Common myeloid progenitor, CD34-positive (primary cell): ENCODE data around the gene PPP2R2B.

Experiments used
- CTCF ChIA-PET: fragments of 350-600 bp; sonication (Branson Sonifier 250); formaldehyde crosslinking; loops from one replicate; lab custom pipeline; 2021; ENCODE audit warnings: antibody characterized with exemption; lab: Charles Lee
- POLR2A ChIA-PET: fragments of 350-600 bp; sonication (Branson Sonifier 250); formaldehyde crosslinking; loops from one replicate; lab custom pipeline; 2021; ENCODE audit warnings: antibody characterized with exemption; lab: Charles Lee
- DNase-seq, 3 donors: peaks; one replicate each; pipeline versions ENCODE4 v3.0.0 to v3.0.0-alpha.2; 2013
- H3K27ac ChIP-seq, 2 experiments: 1 replicate in 1 of 2; 2 replicates in 1 of 2; pipeline ENCODE4 v1.7.0; 2013; ENCODE audit warnings: inconsistent platforms in 2 of 2, low read length in 2 of 2, mild to moderate bottlenecking in 2 of 2, low read depth in 1 of 2, moderate library complexity in 1 of 2; ENCODE audit not compliant: severe bottlenecking in 2 of 2, insufficient read depth in 1 of 2, poor library complexity in 1 of 2
- H3K27me3 ChIP-seq, 5 experiments: replicated peaks in 2 of 5; 1 replicate in 3 of 5; 2 replicates in 2 of 5; pipeline versions ENCODE4 v1.6.1 to v1.7.0; 2013; ENCODE audit warnings: low read length in 4 of 5, mild to moderate bottlenecking in 2 of 5, moderate library complexity in 2 of 5, inconsistent platforms in 1 of 5; ENCODE audit not compliant: insufficient read depth in 5 of 5, control insufficient read depth in 4 of 5
- H3K36me3 ChIP-seq, 4 experiments: 1 replicate in 2 of 4; 2 replicates in 2 of 4; pipeline versions ENCODE4 v1.6.1 to v1.7.0; 2013; ENCODE audit warnings: low read length in 3 of 4, control low read depth in 1 of 4, mild to moderate bottlenecking in 1 of 4; ENCODE audit not compliant: control insufficient read depth in 4 of 4, insufficient read depth in 4 of 4
- H3K4me1 ChIP-seq, 4 experiments: 1 replicate in 3 of 4; 2 replicates in 1 of 4; pipeline versions ENCODE4 v1.6.1 to v1.7.1; 2013; ENCODE audit warnings: low read length in 3 of 4, mild to moderate bottlenecking in 3 of 4, control low read depth in 1 of 4, inconsistent platforms in 1 of 4, moderate library complexity in 1 of 4; ENCODE audit not compliant: control insufficient read depth in 4 of 4, insufficient read depth in 4 of 4; ENCODE audit errors: control extremely low read depth in 1 of 4
- H3K4me3 ChIP-seq, 7 experiments: 1 replicate in 4 of 7; 2 replicates in 3 of 7; pipeline versions ENCODE4 v1.5.1 to v1.7.0; 2013; ENCODE audit warnings: mild to moderate bottlenecking in 7 of 7, low read length in 6 of 7, moderate library complexity in 6 of 7, inconsistent platforms in 2 of 7, low read depth in 2 of 7, control low read depth in 1 of 7; ENCODE audit not compliant: insufficient read depth in 4 of 7, control insufficient read depth in 1 of 7; ENCODE audit errors: extremely low read depth in 1 of 7
- H3K9me3 ChIP-seq, 5 experiments: 1 replicate in 4 of 5; 2 replicates in 1 of 5; pipeline versions ENCODE4 v1.6.1 to v1.7.1; 2013; ENCODE audit warnings: low read length in 4 of 5, mild to moderate bottlenecking in 2 of 5, inconsistent platforms in 1 of 5, low read depth in 1 of 5, moderate library complexity in 1 of 5; ENCODE audit not compliant: control insufficient read depth in 4 of 5, insufficient read depth in 2 of 5; ENCODE audit errors: control extremely low read depth in 1 of 5
- WGBS: methylation state at CpG from one replicate; pipeline ENCODE4 v1.1.5; 2013; ENCODE audit not compliant: insufficient coverage; 5-methylcytosine and 5-hydroxymethylcytosine counted together

The PPP2R2B gene

DNA sequence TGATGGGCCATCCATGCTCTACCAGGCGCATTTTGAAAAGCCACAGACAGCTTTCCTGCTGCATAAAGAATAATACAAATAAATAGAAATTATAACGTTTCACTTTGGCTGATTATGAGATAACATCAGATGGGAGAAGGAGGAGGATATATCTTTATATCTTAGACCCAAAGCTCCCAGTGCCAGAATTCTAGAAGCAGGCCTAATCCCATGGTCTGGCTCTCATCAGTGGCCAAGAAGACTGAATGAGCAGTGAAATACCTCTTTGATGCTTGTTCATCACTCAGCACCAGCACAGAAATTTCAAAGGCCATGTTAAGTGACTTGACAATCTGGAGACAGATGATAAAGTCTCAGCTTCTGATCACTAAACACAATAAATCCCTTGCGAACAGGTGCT is 107.6 kb downstream of the PPP2R2B start:
- Histone ChIP-seq H3K27ac (no peak overlapping the region), H3K27me3 (no peaks in the 10 kb centered on the region), H3K4me3 (no peak overlapping the region), H3K9me3 (peaks cover 0 to 5% (median 0%) of the 10 kb centered on the region in 5 experiments), H3K36me3 (no peaks in the 10 kb centered on the region), H3K4me1 (no peaks in the 10 kb centered on the region)
- POLR2A ChIA-PET, result no interaction called here
- DNase-seq, result no peak
- WGBS, result no CpG with 5 or more reads among the region's 3 CpGs
- CTCF ChIA-PET, result interaction anchor here (1.7 kb wide), 1 partner anchor 9 kb away, joined by 4 read pairs; no protein-coding TSS in a partner anchor

DNA sequence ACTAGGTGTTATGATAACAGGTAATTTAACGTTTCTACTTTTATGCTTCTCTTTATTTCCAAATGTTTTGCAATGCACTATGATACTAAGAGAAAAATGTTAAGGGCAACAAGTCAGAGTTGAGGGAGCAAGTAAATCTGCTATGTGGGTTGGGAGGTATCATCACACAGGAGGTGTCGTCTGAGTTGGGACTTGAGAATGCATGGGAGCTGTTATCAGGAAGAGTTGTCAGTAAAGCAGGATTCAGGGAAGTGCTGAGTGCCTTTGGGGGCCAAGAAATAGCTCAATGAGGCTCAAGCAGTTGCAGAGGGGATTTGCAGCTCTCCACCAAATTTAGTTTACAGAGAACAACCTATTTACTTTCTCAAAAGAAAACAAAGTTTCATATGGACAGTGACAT is 108.0 kb downstream of the PPP2R2B start:
- H3K4me1 ChIP-seq, result no peaks in the 10 kb centered on the region
- no CpG with 5 or more reads among the region's 2 CpGs for WGBS
- H3K36me3 ChIP-seq, result no peaks in the 10 kb centered on the region
- no peak overlapping the region for H3K27ac ChIP-seq
- H3K9me3 ChIP-seq, result peaks cover 0 to 5% (median 0%) of the 10 kb centered on the region in 5 experiments
- POLR2A ChIA-PET, result no interaction called here
- no peak overlapping the region for H3K4me3 ChIP-seq
- H3K27me3 ChIP-seq, result no peaks in the 10 kb centered on the region
- DNase-seq, result no peak
- CTCF ChIA-PET, result interaction anchor here (1.7 kb wide), 1 partner anchor 9 kb away, joined by 4 read pairs; no protein-coding TSS in a partner anchor

DNA sequence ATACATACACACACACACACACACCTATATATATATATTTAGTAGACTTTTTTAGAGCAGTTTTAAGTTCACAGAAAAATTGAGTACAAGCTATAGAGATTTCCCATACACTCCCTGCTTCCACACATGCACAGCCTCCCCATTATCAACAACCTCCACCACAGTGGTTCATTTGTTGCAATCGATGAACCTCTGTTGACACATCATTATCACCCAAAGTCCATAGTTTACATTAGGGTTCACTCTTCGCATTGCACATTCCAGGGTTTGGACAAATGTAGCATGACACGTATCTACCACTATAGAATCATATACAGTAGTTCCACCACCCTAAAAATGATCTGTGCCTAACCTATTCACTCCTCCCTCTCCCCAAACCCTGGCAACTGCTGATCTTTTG is 111.0 kb downstream of the PPP2R2B start:
- no peak for DNase-seq
- H3K36me3 ChIP-seq, result no peaks in the 10 kb centered on the region
- no peaks in the 10 kb centered on the region for H3K4me1 ChIP-seq
- no peaks in the 10 kb centered on the region for H3K27me3 ChIP-seq
- H3K4me3 ChIP-seq, result no peak overlapping the region
- WGBS, result 100% methylated on average over 3 of the region's 3 CpGs
- H3K27ac ChIP-seq, result no peak overlapping the region
- no peaks in the 10 kb centered on the region for H3K9me3 ChIP-seq
- POLR2A ChIA-PET, result no interaction called here
- CTCF ChIA-PET, result no interaction called here

DNA sequence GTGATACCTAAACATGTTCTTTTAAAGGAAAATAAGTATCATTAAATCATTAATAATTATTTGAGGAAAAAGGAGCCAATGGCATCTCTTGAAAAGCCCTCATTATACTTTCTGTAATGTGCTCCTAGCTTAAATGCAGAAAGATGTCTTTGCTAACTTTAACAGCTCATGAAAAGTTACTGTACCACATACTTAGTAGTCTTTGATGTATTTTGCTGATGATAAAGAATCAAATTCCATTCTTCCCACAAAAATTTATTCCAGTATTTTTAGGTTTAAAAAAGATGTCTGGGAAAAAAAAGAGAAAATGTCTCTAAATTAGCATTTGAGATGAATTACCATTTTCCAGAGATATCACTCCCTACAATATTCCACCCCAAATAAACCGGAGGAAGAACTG is 112.5 kb downstream of the PPP2R2B start:
- Histone ChIP-seq H3K9me3 (no peaks in the 10 kb centered on the region), H3K4me3 (no peak overlapping the region), H3K4me1 (no peaks in the 10 kb centered on the region), H3K27me3 (no peaks in the 10 kb centered on the region), H3K27ac (no peak overlapping the region), H3K36me3 (no peaks in the 10 kb centered on the region)
- no peak for DNase-seq
- WGBS, result no CpG with 5 or more reads among the region's 1 CpG
- POLR2A ChIA-PET, result no interaction called here
- CTCF ChIA-PET, result interaction anchor here (1.3 to 1.5 kb wide), 2 partner anchors 10 to 13 kb away, joined by 3 read pairs; no protein-coding TSS in a partner anchor

DNA sequence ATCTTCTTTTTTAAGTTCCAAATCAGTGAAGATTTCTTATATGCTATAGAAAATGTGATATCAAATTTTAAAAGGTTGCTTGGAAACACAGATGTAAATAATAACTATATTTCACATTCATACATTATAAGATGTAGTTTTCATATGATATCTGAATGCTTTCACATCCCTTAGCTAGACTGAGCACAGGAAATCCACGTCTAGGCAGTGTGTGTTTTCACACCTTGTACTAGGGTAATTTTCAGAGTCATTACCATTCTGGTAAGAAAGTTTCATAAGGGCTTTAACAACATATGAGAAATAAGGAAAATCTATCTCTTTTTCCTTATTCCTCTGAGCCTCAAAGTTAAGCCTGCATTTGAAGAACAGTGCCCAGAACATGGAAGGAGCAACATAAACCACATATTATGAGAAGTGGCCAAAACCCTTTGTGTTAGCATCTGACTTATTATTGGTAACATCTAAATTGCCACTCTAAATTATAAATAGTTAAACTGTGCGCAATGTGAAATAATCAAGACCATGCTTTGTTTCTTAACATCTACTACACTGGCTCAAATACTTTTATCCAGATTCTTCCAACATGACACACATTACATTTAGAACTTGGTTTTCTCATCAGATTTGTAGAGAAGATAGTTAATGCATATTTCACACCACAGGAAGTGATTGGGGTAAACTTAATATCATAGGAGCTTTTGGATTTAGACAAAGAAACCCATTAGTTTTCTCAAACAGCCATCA is 113.3 kb downstream of the PPP2R2B start:
- WGBS, result 40% methylated on average over 1 of the region's 2 CpGs
- Histone ChIP-seq H3K36me3 (no peaks in the 10 kb centered on the region), H3K4me3 (no peak overlapping the region), H3K9me3 (no peaks in the 10 kb centered on the region), H3K27ac (no peak overlapping the region), H3K4me1 (no peaks in the 10 kb centered on the region), H3K27me3 (no peaks in the 10 kb centered on the region)
- no peak for DNase-seq
- ChIA-PET CTCF (interaction anchor here (1.5 kb wide), 1 partner anchor 9 kb away, joined by 3 read pairs; no protein-coding TSS in a partner anchor), POLR2A (no interaction called here)

DNA sequence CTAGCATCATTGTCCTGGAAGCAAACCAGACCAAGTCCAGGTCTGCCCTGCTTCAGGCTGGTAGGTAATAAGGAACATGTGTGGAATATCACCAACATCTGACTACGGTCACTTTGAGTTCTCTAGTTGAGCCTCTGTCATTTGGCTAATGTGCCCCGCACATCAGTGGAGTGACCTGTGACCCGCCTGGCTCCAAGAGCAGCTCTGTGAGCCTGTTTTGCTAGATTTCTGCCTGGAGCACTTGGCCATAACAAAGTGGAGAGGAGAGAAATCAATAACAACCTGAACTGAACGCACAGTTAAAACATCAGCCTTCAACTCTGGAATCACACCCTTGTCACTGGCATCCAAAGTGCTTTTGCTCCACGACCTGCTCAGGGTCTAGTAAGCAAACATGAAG is 115.7 kb downstream of the PPP2R2B start:
- H3K4me1 ChIP-seq, result peaks cover 0 to 7% (median 0%) of the 10 kb centered on the region in 4 experiments
- no peak for DNase-seq
- WGBS, result 96% methylated on average over 4 of the region's 5 CpGs
- H3K27me3 ChIP-seq, result no peaks in the 10 kb centered on the region
- no peak overlapping the region for H3K4me3 ChIP-seq
- POLR2A ChIA-PET, result no interaction called here
- CTCF ChIA-PET, result no interaction called here
- no peak overlapping the region for H3K27ac ChIP-seq
- no peaks in the 10 kb centered on the region for H3K9me3 ChIP-seq
- no peaks in the 10 kb centered on the region for H3K36me3 ChIP-seq

DNA sequence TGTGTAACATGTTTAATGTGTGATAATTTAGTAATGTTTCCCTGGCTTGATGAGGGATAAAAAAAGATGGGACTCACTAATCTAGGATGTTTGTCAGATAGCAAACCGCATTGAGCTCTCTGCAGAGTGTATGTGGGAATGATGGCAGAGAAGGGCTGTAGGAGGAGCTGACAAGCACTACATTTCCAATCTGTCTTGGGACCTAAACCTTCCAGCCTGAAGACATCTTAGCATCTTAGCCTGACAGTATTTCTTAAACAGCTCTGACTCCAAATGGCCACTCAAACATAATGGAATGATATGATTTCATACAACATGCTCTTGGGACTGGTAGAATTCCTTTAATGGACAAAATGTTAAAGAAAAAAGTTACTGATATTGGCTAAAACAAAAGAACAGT is 116.7 kb downstream of the PPP2R2B start:
- 100% methylated on average over 1 of the region's 1 CpG for WGBS
- H3K36me3 ChIP-seq, result no peaks in the 10 kb centered on the region
- no peak overlapping the region for H3K27ac ChIP-seq
- CTCF ChIA-PET, result interaction anchor here (0.6 to 1.0 kb wide), 3 partner anchors 9 to 24 kb away, joined by 3 to 4 read pairs (median 3); no protein-coding TSS in a partner anchor
- H3K9me3 ChIP-seq, result no peaks in the 10 kb centered on the region
- POLR2A ChIA-PET, result no interaction called here
- DNase-seq, result no peak
- no peaks in the 10 kb centered on the region for H3K27me3 ChIP-seq
- H3K4me3 ChIP-seq, result no peak overlapping the region
- H3K4me1 ChIP-seq, result peaks cover 0 to 7% (median 0%) of the 10 kb centered on the region in 4 experiments
